Gastrocnemius medialis (tissue), 4 donors: ENCODE measurements around the gene POFUT1.

ENCODE experiments used
- POLR2A ChIP-seq, 2 donors: fragments of 450-650 bp; IDR thresholded peaks; one replicate each; pipeline ENCODE4 v1.6.1; 2017; ENCODE audit warnings: antibody characterized with exemption in 2 of 2, mild to moderate bottlenecking in 2 of 2, moderate library complexity in 2 of 2
- TF ChIP-seq, protein P1 (sequence below), 5 experiments: fragments of 450-650 bp in 3 of 5; fragments of 200-600 bp in 2 of 5; sonication (generic) in 2 of 5; IDR thresholded peaks in 4 of 5; conservative IDR thresholded peaks in 1 of 5; 1 replicate in 4 of 5; 2 replicates in 1 of 5; pipeline ENCODE4 v1.5.1; 2016 to 2019; ENCODE audit warnings: antibody characterized with exemption in 5 of 5, mild to moderate bottlenecking in 3 of 5, moderate library complexity in 3 of 5

DNA sequence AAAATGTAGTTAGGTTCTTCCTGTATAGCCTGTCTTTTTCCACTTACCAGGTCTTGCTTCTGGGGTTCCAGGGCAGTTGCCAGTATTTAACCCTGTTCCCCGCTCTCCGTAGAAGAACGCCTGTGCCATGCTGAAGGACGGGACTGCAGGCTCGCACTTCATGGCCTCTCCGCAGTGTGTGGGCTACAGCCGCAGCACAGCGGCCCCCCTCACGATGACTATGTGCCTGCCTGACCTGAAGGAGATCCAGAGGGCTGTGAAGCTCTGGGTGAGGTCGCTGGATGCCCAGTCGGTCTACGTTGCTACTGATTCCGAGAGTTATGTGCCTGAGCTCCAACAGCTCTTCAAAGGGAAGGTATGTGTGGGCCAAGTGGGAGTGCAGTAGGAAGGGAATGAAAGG, 23.0 kb downstream of the POFUT1 start:
- no peak for TF ChIP-seq POLR2A (IDR thresholded peaks at IDR 0.05)
- TF ChIP-seq, protein P1, sequence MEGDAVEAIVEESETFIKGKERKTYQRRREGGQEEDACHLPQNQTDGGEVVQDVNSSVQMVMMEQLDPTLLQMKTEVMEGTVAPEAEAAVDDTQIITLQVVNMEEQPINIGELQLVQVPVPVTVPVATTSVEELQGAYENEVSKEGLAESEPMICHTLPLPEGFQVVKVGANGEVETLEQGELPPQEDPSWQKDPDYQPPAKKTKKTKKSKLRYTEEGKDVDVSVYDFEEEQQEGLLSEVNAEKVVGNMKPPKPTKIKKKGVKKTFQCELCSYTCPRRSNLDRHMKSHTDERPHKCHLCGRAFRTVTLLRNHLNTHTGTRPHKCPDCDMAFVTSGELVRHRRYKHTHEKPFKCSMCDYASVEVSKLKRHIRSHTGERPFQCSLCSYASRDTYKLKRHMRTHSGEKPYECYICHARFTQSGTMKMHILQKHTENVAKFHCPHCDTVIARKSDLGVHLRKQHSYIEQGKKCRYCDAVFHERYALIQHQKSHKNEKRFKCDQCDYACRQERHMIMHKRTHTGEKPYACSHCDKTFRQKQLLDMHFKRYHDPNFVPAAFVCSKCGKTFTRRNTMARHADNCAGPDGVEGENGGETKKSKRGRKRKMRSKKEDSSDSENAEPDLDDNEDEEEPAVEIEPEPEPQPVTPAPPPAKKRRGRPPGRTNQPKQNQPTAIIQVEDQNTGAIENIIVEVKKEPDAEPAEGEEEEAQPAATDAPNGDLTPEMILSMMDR (IDR thresholded peaks at IDR 0.05 in 4 of 5, conservative IDR thresholded peaks at IDR 0.05 in 1 of 5): no peak
